ENCODE results near the gene N4BP3.
A peak's percentile ranks its signal among the peaks of the same experiment; 100 is the strongest.
"Not testable (repeated sequence)": the region's sequence is repeated elsewhere in the genome, so short reads cannot be mapped to it uniquely, and the experiment has no call there.

N4BP3 gene

GRCh38 chr5:178113141-178113787 lies at the start of gene N4BP3:
TSS of gene N4BP3 (plus strand) at chr5:178113532. CDS start at chr5:178119584, 6,052 bp downstream.
- peak; percentile 88 for DNase-seq

DNA sequence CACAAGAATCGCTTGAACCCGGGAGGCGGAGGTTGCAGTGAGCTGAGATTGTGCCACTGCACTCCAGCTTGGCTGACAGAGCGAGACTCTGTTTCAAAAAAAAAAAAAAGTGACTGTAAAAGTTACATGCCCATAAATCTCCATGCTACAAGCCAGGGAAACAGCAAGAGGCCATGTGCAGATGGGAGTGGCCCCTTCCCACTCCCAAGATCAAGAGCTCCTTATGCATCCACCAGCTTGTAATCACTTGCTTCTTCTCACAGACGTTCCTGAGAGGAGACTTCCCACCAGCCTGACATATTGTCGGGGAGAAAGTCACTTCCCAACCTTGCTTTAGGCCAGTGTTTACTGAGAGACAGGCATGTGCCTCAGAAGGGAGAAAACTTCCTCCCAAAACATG lies 45.6 kb upstream of the N4BP3 start:
- no peak for DNase-seq

DNA sequence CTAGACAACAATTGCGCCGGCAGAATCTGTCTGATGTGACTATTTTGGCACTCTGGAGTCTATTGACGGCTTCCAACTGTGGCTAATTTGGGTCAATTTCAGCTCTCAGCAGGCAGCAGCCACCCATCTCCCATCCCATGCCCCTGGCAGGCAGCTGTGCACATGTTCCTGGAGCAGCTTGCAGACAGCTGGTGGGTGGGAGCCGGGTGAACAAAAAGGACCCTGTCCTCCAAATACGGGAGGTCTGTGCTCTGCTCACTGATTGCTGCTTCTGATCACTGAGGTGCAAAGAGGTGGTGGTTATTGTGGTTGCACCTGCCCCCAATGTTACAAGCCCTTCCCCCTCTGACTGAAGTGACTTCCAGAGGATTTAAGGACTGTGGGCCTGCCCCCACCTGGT lies 45.0 kb upstream of the N4BP3 start:
- DNase-seq: no peak

GRCh38 chr5:178069909-178070308 lies 43.4 kb upstream of the N4BP3 start:
- DNase-seq: peak; percentile 26

DNA sequence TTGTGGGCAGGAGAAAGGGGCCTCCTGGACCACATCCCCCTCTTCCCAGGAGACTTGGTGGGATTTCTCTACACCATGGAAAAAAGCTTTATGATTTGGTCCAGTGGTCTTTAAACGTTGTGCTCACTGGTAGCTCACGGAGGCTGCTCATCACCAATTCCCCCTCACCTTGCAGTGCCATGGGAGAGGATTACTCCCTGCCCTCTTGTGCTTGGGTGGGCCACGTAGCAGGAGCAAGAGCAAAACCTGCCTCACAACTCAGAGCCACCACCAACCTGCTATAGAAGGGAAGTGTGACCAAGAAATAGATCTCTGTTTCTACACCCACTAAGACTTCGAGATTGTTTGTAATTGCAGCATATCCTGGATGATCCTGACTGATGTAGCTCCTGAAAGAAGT lies 42.2 kb upstream of the N4BP3 start:
- no peak for DNase-seq

DNA sequence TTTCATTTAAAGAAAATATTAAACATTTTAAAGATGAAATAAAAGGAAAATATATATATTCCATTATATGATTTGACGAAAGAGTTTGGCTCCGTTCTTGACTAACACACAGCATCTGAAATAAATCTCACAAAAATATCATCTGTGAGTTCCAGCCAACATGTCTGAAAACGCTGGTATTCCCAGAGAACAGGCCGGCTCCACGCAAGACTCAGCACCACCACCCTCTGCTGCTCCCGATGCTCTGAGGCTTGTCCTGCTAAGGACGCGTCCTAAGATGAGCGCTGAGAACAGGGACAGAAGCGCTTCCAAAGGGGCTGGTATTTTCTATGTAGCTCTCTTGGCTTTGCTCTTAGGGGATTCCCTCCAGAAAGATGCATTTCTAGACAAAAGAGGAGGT lies 40.6 kb upstream of the N4BP3 start:
- DNase-seq: no peak

DNA sequence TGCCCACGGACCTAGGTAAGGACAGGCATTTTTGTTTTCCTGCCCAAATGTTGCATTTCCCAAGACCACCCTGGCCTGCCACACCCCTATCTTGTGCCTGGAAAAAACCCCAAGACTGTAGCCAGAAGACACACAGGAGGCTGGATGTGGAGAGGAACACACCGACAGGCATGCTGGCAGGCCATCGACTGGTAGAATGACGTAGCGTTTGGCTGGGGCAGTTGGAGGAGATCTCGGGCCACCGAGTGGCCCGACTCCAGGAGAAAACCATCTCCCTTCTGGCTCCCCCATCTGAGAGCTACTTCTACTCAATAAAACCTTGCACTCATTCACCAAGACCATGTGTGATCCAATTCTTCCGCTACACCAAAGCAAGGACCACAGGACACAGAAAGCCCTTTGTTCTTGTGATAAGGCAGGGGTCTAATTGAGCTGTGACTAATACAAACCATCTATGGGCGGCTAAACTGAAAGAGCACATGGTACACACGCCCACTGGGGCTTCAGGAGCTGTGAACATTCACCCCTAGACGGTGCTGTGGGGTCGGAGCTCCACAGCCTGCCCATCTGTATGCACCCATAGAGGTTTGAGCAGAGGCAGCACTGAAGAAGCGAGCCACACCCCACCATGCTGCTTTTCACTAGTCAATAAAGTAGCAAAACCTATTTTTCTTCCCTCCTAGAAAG lies 38.9 kb upstream of the N4BP3 start:
- DNase-seq: no peak

- DNase-seq: not testable (repeated sequence)
Measured at GRCh38 chr5:178076965-178077364, 36.4 kb upstream of the N4BP3 start.

DNA sequence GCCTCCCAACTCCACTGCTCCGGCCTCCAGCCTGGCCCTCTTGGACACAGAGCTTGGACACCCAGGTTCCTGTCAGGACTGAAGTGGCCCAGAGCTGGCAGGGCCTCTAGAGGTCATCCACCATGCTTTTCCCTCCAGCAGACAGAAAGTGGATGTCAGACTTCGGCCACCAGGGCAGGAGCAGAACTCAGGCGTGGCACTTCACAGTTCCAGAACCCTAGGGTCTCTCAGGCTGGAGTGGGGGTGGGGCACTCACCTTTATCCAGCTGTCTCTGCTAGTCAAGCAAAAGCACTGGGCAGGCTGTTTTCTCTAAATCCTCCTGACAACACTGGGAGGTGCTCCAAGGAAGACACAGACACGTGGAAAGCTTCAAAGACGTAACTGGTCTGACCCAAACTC lies 35.6 kb upstream of the N4BP3 start:
- no peak for DNase-seq

- DNase-seq: no peak
Measured at GRCh38 chr5:178078197-178079010, 34.9 kb upstream of the N4BP3 start.

- DNase-seq: no peak
Measured at GRCh38 chr5:178080056-178080455, 33.3 kb upstream of the N4BP3 start.

DNA sequence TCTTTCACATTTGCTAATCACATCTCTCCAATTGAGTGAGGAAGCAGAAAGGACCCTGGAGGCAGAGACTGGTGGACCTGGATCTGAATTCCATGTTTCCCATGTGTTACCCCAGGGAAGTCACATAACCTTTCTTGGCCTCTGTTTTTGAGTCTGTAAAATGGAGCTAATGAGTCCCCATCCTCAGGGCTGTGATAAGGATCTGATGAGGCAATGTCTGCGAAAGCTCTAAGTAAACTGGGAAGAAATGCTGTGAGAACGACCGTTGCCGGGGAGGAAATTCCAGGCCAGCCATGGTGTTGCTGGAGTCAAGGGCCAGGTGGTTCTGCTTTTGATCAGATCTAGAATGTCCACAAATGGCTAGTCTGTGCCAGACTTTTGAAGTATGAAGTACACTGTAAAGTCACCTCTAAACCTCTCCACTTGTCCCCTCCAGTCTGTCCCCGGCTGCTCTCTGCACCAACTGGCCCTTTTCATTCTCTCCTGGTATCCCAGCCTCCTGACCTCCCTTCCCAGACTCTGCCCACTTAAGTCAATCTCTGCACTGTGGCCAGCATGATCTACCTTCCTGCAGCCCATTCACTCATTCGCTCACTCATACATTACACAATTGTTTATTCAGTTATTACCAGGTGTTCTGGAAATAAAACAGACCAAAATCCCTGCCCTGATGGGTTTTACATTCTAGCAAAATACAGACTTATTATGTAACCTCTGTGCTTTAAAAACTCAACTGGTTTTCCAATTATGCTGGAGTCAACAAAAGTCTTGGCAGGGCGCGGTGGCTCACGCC lies 32.5 kb upstream of the N4BP3 start:
- no peak for DNase-seq

DNA sequence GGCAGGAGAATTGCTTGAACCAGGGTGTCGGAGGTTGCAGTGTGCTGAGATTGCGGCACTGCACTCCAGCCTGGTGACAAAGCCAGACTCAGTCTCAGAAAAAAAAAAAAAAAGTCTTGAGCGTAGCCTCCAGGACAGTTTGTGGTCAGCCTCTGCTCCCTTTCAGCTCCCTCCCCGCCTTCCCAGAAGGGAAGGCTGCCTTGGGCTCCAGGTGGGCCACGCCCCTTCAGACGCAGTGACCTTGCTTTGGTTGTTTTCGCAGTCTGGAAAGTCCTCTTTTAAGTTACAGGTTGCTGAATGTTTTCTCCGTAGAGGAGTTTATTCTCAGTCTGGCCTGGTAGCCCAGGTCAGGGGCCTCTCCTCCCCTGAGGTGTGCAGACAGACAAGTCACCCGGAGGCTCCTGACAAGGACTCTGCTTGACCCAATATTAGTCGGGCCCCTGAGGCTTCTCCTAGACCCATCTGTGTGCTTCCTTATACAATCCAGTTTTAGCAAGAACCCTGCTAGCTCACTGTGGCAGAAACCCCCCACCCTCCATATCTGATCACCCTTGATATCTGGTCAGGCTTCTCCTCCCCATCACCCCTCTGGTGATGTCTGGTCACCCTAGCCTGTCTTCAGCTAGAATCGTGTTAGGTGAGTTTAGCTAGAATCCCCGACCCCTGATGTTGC lies 31.6 kb upstream of the N4BP3 start:
- no peak for DNase-seq

- DNase-seq: no peak
Measured at GRCh38 chr5:178083922-178084321, 29.4 kb upstream of the N4BP3 start.

- no peak for DNase-seq
Measured at GRCh38 chr5:178085316-178085715, 28.0 kb upstream of the N4BP3 start.

GRCh38 chr5:178086266-178086665 lies 27.1 kb upstream of the N4BP3 start:
- DNase-seq: no peak

DNA sequence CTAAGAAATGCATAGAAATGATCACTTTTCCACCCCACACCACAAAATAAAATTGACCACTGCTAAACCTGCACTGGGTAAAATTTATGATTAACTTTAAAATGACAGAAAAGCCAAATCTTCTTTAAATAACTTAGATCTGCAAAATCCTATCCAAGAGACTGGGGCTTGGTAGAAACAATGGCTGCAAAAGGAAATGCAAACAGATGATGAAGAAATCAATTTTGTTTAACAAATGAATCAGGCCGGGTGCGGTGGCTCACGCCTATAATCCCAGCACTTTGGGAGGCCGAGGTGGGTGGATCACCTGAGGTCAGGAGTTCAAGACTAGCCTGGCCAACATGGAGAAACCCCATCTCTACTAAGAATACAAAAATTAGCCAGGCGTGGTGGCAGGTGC lies 26.1 kb upstream of the N4BP3 start:
- not testable (repeated sequence) for DNase-seq

DNA sequence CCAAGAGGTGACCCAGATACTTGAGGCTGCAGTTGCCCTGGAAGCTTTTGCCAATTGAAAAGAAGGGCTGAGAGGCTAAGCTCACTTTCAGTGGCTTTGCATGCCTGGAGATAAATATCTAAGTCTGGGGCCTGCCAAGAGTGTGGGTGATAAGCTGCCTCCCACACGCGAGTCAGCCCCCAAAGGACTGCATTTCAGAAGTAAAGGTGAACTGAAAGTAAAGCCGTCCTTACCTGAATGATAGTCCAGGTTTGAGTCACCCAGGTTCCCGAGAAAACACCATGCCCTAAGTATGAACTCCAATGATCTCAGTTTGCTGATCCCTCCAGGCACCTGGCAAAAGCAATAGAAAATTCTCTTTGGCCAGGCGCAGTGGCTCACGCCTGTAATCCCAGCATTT lies 22.5 kb upstream of the N4BP3 start:
- DNase-seq: no peak

DNA sequence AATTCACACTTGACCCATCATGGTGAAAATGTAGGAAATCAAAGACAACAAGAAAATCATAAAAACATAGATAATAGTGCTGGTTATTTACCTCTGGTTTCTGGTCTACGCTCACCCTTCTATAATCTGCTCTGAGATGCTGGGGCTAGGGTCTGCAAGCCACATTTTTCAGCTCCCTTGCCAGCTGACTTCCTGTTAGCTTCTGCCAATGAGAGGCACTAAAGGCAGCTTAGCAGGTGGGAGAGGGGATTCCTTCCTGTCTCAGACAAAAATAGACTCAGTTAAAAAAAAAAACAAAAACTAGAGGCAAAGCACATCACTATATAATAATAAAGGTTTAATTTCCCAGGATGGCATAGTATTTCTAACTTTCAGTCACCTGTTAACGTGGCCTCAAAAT lies 20.2 kb upstream of the N4BP3 start:
- no peak for DNase-seq

GRCh38 chr5:178094345-178094744 lies 19.0 kb upstream of the N4BP3 start:
- DNase-seq: no peak

DNA sequence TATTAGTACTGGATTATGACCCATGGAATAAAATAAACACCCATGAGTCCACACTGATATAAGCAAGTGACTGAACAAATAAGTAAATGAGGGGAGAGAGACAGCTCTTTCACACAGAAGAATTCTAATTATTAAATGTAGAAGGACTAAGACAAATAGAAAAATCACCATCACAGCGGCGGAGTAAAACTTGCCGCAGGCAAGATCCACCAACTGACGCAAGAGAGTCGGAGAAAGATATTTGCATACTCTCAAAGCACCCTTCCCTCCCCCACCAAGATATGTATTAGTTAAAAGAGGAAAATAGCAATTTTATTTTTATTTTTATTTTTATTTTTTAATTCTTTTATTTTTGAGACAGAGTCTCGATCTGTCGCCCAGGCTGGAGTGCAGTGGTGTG lies 14.6 kb upstream of the N4BP3 start:
- DNase-seq: no peak

DNA sequence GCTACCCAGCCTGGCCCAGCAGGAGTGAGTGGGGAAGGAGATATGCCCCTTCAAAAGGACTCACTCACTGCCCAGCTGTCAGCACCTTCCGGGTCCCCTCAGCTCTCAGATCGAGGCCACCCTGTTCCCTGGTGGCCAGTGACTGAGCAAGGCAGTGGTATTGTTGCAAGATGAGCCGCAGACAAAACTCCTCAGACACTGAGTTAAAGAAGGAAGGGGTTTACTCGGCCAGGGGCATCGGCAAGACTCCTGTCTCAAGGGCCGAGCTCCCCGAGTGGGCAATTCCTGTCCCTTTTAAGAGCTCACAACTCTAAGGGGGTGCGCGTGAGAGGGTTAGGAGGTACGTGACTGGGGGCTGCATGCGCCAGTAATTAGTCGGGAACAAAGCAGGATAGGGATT lies 9.7 kb upstream of the N4BP3 start:
- DNase-seq: no peak

DNA sequence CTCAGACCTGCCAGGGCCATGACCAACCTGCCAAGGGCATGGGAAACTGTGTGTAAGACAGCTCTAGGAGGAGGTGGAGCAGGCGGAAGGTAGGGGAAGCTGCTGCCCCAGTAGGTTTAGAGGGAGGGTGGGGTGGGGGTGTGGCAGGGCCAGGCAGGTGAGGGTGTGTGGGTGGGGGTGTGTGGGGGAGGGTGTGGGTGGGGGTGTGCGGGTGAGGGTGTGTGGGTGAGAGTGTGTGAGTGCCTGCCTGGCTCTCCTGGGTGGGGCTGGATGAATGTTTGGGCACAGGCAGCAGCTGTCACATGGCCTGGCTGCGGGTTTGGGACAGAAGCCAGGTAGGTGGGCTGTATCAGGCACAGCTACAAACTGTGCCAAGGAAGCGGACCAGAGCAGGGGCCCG lies 8.8 kb upstream of the N4BP3 start:
- no peak for DNase-seq
